Endothelial cell of umbilical vein (primary cell): ENCODE measurements around the gene CNTNAP1. TPM values are rescaled to one million over a fixed set of nuclear protein-coding genes. Genes with fewer than 3 reads are reported as not detected.

Source experiments
- BruUV-seq: library from RNA; stranded (reverse); fragments of 400-500 nt; replicated peaks from 2 replicates; lab custom pipeline; 2021; lab: Mats Ljungman, UMichigan
- CTCF ChIA-PET: fragments of 300-600, 350-600 bp; sonication (Branson Sonifier 250); formaldehyde crosslinking; loops from one replicate; lab custom pipeline; 2021; ENCODE audit warnings: antibody characterized with exemption, inconsistent platforms; lab: Charles Lee
- POLR2A ChIA-PET: fragments of 300-600, 350-600 bp; sonication (Branson Sonifier 250); formaldehyde crosslinking; loops from one replicate; lab custom pipeline; 2021; ENCODE audit warnings: antibody characterized with exemption, inconsistent platforms; lab: Charles Lee
- DNase-seq: peaks from one replicate; pipeline ENCODE4 v3.0.0-alpha.2; 2011; ENCODE audit warnings: low read depth, low spot score
- FAIRE-seq: peaks from 2 replicates; lab custom pipeline; 2011; peaks lifted over from hg19 to GRCh38; lab: Jason Lieb, UNC
- H2AFZ ChIP-seq: 2 replicates; pipeline ENCODE4 v1.6.0; 2012; ENCODE audit warnings: low read depth, low read length, control low read depth, inconsistent platforms
- H3K27ac ChIP-seq: 2 replicates; pipeline ENCODE4 v1.5.1; 2011; ENCODE audit warnings: low read depth, mild to moderate bottlenecking, control low read depth, low read length, moderate library complexity; ENCODE audit not compliant: insufficient read depth
- H3K27me3 ChIP-seq, 2 experiments: 2 replicates each; pipeline versions ENCODE4 v1.6.0 to v1.6.1; 2011; ENCODE audit warnings: low read length in 2 of 2, mixed read lengths in 1 of 2; ENCODE audit not compliant: control insufficient read depth in 2 of 2, insufficient read depth in 2 of 2
- H3K36me3 ChIP-seq, 2 experiments: 2 replicates in 1 of 2; 3 replicates in 1 of 2; pipeline ENCODE4 v1.5.1; 2011; ENCODE audit warnings: low read length in 2 of 2, mild to moderate bottlenecking in 1 of 2, moderate library complexity in 1 of 2; ENCODE audit not compliant: control insufficient read depth in 2 of 2, insufficient read depth in 2 of 2; ENCODE audit errors: extremely low read depth in 1 of 2
- H3K4me1 ChIP-seq: 3 replicates; pipeline ENCODE4 v1.5.1; 2011; ENCODE audit warnings: mild to moderate bottlenecking, low read length; ENCODE audit not compliant: control insufficient read depth, insufficient read depth; ENCODE audit errors: extremely low read depth
- H3K4me2 ChIP-seq: 2 replicates; pipeline ENCODE4 v1.6.1; 2011; ENCODE audit warnings: low read length, control low read depth, mixed read lengths; ENCODE audit not compliant: insufficient read depth
- H3K4me3 ChIP-seq, 3 experiments: fragments of 200-600 bp in 1 of 3; sonication (generic), shearing (Covaris generic) in 1 of 3; replicated peaks in 1 of 3; 2 replicates each; pipeline ENCODE4 v1.5.1; 2011 to 2016; ENCODE audit warnings: control low read depth in 3 of 3, low read length in 3 of 3, mild to moderate bottlenecking in 2 of 3, inconsistent platforms in 1 of 3, low read depth in 1 of 3, moderate library complexity in 1 of 3; ENCODE audit not compliant: insufficient read depth in 1 of 3
- H3K79me2 ChIP-seq: 2 replicates; pipeline ENCODE4 v1.6.0; 2012; ENCODE audit warnings: low read length, inconsistent platforms; ENCODE audit not compliant: control insufficient read depth, insufficient read depth
- H3K9ac ChIP-seq: replicated peaks from 2 replicates; pipeline ENCODE3; 2011; ENCODE audit warnings: low read length, control low read depth; ENCODE audit not compliant: insufficient read depth; ENCODE audit errors: extremely low read depth
- H3K9me1 ChIP-seq: replicated peaks from 3 replicates; pipeline ENCODE4 v1.6.0; 2011; ENCODE audit warnings: mild to moderate bottlenecking, low read length; ENCODE audit not compliant: control insufficient read depth, insufficient read depth; ENCODE audit errors: extremely low read depth
- H3K9me3 ChIP-seq: replicated peaks from 2 replicates; pipeline ENCODE4 v1.5.1; 2012; ENCODE audit warnings: low read length, inconsistent platforms; ENCODE audit not compliant: control insufficient read depth, insufficient read depth
- H4K20me1 ChIP-seq: replicated peaks from 2 replicates; pipeline ENCODE3; 2011; ENCODE audit warnings: mild to moderate bottlenecking, low read length; ENCODE audit not compliant: control insufficient read depth, insufficient read depth; ENCODE audit errors: extremely low read depth
- CTCF ChIP-seq, 2 donors: IDR thresholded peaks; 1 replicate in 1 of 2; 2 replicates in 1 of 2; pipeline ENCODE4 v1.5.1; 2011; ENCODE audit warnings: low read length in 2 of 2, mild to moderate bottlenecking in 2 of 2, moderate library complexity in 2 of 2, control low read depth in 1 of 2, inconsistent platforms in 1 of 2, low read depth in 1 of 2; ENCODE audit not compliant: insufficient read depth in 1 of 2; ENCODE audit errors: extremely low read depth in 1 of 2
- EZH2 ChIP-seq: IDR thresholded peaks from 2 replicates; pipeline ENCODE4 v1.6.1; 2012; ENCODE audit warnings: borderline replicate concordance, low read depth, mild to moderate bottlenecking, moderate library complexity, low read length, inconsistent platforms; ENCODE audit not compliant: severe bottlenecking
- FOS ChIP-seq: IDR thresholded peaks from 2 replicates; pipeline ENCODE4 v1.6.1; 2011; ENCODE audit warnings: mild to moderate bottlenecking, low read length, moderate library complexity, borderline replicate concordance; ENCODE audit not compliant: insufficient read depth
- GATA2 ChIP-seq: IDR thresholded peaks from 2 replicates; pipeline ENCODE4 v1.7.0; 2011; ENCODE audit warnings: low read depth, mild to moderate bottlenecking, moderate library complexity, mixed read lengths, low read length; ENCODE audit not compliant: insufficient read length, insufficient read depth
- JUN ChIP-seq: IDR thresholded peaks from 2 replicates; pipeline ENCODE4 v1.6.1; 2011; ENCODE audit warnings: borderline replicate concordance, low read depth; ENCODE audit not compliant: insufficient read length, insufficient read depth
- MAX ChIP-seq: IDR thresholded peaks from 2 replicates; pipeline ENCODE4 v1.6.1; 2011; ENCODE audit not compliant: insufficient read depth, insufficient read length
- MYC ChIP-seq: IDR thresholded peaks from one replicate; pipeline ENCODE4 v1.6.1; 2011; ENCODE audit warnings: mild to moderate bottlenecking, low read depth, low read length
- POLR2A ChIP-seq: IDR thresholded peaks from 2 replicates; pipeline ENCODE4 v1.6.1; 2012; ENCODE audit warnings: low read depth, mild to moderate bottlenecking, control low read depth, low read length
- POLR2AphosphoS5 ChIP-seq: IDR thresholded peaks from 2 replicates; pipeline ENCODE4 v1.6.1; 2012; ENCODE audit warnings: low read depth, mild to moderate bottlenecking, control low read depth, low read length, moderate library complexity; ENCODE audit not compliant: insufficient read depth
- dilution Hi-C: fragments of 300-500 bp; cut with MboI; formaldehyde crosslinking; loops from one replicate; pipeline ENCODE4 v1.15.0; 2019; ENCODE audit warnings: low sequenced_read_pairs; ENCODE audit not compliant: extremely low pct_ligation_motif_present
- intact Hi-C: fragments of 100-400 bp; cut with micrococcal nuclease; formaldehyde crosslinking; loops from one replicate; pipeline ENCODE4 v1.10.0; 2022
- polyA plus RNA-seq, 4 experiments: library from polyadenylated mRNA; depleted of rRNA in 3 of 4; stranded (reverse) in 3 of 4; unstranded in 1 of 4; fragments of >200 nt; gene quantifications; 2 replicates each; pipeline versions ENCODE4 v1.2.1 to v1.2.3, GENCODE V29; 2011 to 2012; ENCODE audit warnings: missing spikeins in 1 of 4
- total RNA-seq: library from RNA; stranded (reverse); gene quantifications from 2 replicates; pipeline ENCODE4 v1.2.3, GENCODE V29; 2021

The CNTNAP1 gene
- total and polyA plus RNA-seq, 2 donors (not counting 3 experiments of a cell fraction or from before 2014, with no cell fraction given): 26.3 to 44.8 TPM

- peaks cover 33% of the 10 kb centered on the region for H3K4me1 ChIP-seq
- H3K4me3 ChIP-seq: peak overlapping the region; percentile 57 to 87 (median 70)
- TF ChIP-seq MAX: no peak
- no peak for TF ChIP-seq MYC
- TF ChIP-seq JUN: no peak
- no peak for TF ChIP-seq FOS
- TF ChIP-seq CTCF (IDR thresholded peaks at IDR 0.05; ENCODE audit: extremely low read depth in 1 of 2, insufficient read depth in 1 of 2, low read depth in 1 of 2, low read length in 2 of 2): no peak
- no peak for TF ChIP-seq EZH2
- TF ChIP-seq POLR2A: no peak
- no peak for TF ChIP-seq GATA2
- no peak for TF ChIP-seq POLR2AphosphoS5
- FAIRE-seq (no peak), DNase-seq (no peak)
- no peaks in the 10 kb centered on the region for H3K9me3 ChIP-seq
- no peaks in the 10 kb centered on the region for H3K79me2 ChIP-seq
- no peaks in the 10 kb centered on the region for H3K27me3 ChIP-seq
- BruUV-seq: no TSS peak
- H3K4me2 ChIP-seq: peak overlapping the region; percentile 68
- H3K9ac ChIP-seq: no peak overlapping the region
- no peak overlapping the region for H2AFZ ChIP-seq
- peaks cover 3 to 14% of the 10 kb centered on the region in 2 experiments for H3K36me3 ChIP-seq
- H3K27ac ChIP-seq: no peak overlapping the region
- dilution Hi-C loops (no loop called here), intact Hi-C loops (loop anchor here (5.0 kb wide), 2 partner anchors 107 to 353 kb away; partner anchors contain the start of gene WNK4)
- ChIA-PET CTCF (interaction anchor here (1.1 to 8.3 kb wide), 7 partner anchors 8 to 140 kb away, joined by 3 to 235 read pairs (median 6); partner anchors contain the start of genes NAGLU, PSMC3IP, RETREG3 and TUBG1), POLR2A (no interaction called here)
- H3K9me1 ChIP-seq: no peaks in the 10 kb centered on the region
- H4K20me1 ChIP-seq: no peaks in the 10 kb centered on the region
These were observed 6.9 kb upstream of the CNTNAP1 start for GRCh38 chr17:42675348-42675964.
